HFFc6 (cell line): ENCODE measurements around the gene TMEM161B. TPM values are rescaled to one million over a fixed set of nuclear protein-coding genes. Genes with fewer than 3 reads are reported as not detected.
"Not testable (repeated sequence)": the region's sequence is repeated elsewhere in the genome, so short reads cannot be mapped to it uniquely, and the experiment has no call there.

Experiments used
- DNase-seq: peaks from one replicate; pipeline ENCODE4 v3.0.0-alpha.2; 2018
- H3K27ac Mint-ChIP-seq: 2 replicates; pipeline ENCODE4 v1.8.0; 2020; ENCODE audit warnings: mild to moderate bottlenecking, mixed read lengths
- H3K27me3 Mint-ChIP-seq: 2 replicates; pipeline ENCODE4 v1.8.0; 2021; ENCODE audit warnings: mild to moderate bottlenecking, moderate library complexity, mixed read lengths; ENCODE audit not compliant: insufficient read depth
- H3K36me3 Mint-ChIP-seq: 2 replicates; pipeline ENCODE4 v1.8.0; 2021; ENCODE audit warnings: low read depth, mixed read lengths
- H3K4me1 Mint-ChIP-seq: 2 replicates; pipeline ENCODE4 v1.8.0; 2020; ENCODE audit warnings: low read depth, mixed read lengths
- H3K4me3 Mint-ChIP-seq: 2 replicates; pipeline ENCODE4 v1.8.0; 2020; ENCODE audit warnings: mild to moderate bottlenecking, moderate library complexity, mixed read lengths
- H3K9me3 Mint-ChIP-seq: 2 replicates; pipeline ENCODE4 v1.8.0; 2020; ENCODE audit warnings: mild to moderate bottlenecking, mixed read lengths
- total RNA-seq, 6 experiments: library from RNA; stranded (reverse); fragmentation: NEBNext Ultra II Directional; extraction: Animal tissue kit (Norgen Biotek cat#: 25700); gene quantifications; 2 replicates in 1 of 6; 3 replicates in 5 of 6; pipeline ENCODE4 v1.2.3, GENCODE V29; 2021
- TF ChIP-seq, protein P1 (sequence below): fragments of 200-600 bp; sonication (generic); IDR thresholded peaks from 2 replicates; pipeline ENCODE4 v1.5.0; 2021; ENCODE audit warnings: antibody characterized with exemption, mild to moderate bottlenecking

TMEM161B gene
- total RNA-seq, 6 experiments from 2014 or later = 9.0 to 12.0 (median 9.5) TPM

DNA sequence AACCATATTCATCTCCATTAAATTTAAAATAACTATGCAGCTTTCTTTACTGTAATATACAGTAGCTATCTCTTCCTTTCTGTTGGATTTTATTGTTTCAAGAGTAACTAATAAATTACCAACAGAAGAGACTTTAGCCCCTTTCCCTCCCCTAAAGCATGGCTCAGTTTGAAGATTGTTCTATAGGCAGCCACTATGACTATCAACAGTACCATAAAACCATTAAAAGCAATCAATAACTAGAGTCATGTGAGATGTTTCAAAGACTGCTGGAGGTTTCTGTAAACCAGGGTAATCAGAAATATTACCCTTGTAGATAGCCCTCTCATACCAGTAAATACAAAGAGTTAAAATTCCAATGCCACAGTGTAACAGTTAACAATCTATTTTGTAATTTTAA lies 73.0 kb downstream of the TMEM161B start:
- no peak overlapping the region for H3K27ac Mint-ChIP-seq
- DNase-seq = no peak

DNA sequence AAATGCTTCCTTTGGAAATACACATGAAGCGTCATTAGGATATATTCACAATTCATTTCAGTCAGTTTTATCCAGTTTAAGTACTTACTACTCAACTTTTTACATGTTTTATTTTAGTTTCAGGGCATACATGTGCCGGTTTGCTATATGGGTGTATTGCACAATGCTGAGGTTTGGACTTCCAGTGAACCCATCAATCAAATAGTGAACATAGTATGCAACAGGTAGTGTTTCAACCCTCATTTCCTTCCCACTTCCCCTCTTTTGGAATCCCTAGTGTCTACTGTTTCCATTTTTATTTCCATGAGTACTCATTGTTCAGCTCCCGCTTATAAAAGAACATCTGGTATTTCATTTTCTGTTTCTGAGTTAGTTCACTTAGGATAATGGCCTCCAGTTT lies 74.7 kb downstream of the TMEM161B start:
- Mint-ChIP-seq H3K27ac (no peak overlapping the region), H3K4me1 (no peaks in the 10 kb centered on the region), H3K27me3 (no peaks in the 10 kb centered on the region; the same call in 1 of the 2 replicates)

More for the DNA sequence above, 73.0 kb downstream of the TMEM161B start:
- Mint-ChIP-seq H3K4me1 (no peaks in the 10 kb centered on the region), H3K9me3 (no peaks in the 10 kb centered on the region), H3K36me3 (peaks cover 29% of the 10 kb centered on the region), H3K4me3 (no peak overlapping the region), H3K27me3 (no peaks in the 10 kb centered on the region; the same call in 1 of the 2 replicates)
- TF ChIP-seq, protein P1, sequence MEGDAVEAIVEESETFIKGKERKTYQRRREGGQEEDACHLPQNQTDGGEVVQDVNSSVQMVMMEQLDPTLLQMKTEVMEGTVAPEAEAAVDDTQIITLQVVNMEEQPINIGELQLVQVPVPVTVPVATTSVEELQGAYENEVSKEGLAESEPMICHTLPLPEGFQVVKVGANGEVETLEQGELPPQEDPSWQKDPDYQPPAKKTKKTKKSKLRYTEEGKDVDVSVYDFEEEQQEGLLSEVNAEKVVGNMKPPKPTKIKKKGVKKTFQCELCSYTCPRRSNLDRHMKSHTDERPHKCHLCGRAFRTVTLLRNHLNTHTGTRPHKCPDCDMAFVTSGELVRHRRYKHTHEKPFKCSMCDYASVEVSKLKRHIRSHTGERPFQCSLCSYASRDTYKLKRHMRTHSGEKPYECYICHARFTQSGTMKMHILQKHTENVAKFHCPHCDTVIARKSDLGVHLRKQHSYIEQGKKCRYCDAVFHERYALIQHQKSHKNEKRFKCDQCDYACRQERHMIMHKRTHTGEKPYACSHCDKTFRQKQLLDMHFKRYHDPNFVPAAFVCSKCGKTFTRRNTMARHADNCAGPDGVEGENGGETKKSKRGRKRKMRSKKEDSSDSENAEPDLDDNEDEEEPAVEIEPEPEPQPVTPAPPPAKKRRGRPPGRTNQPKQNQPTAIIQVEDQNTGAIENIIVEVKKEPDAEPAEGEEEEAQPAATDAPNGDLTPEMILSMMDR = no peak

DNA sequence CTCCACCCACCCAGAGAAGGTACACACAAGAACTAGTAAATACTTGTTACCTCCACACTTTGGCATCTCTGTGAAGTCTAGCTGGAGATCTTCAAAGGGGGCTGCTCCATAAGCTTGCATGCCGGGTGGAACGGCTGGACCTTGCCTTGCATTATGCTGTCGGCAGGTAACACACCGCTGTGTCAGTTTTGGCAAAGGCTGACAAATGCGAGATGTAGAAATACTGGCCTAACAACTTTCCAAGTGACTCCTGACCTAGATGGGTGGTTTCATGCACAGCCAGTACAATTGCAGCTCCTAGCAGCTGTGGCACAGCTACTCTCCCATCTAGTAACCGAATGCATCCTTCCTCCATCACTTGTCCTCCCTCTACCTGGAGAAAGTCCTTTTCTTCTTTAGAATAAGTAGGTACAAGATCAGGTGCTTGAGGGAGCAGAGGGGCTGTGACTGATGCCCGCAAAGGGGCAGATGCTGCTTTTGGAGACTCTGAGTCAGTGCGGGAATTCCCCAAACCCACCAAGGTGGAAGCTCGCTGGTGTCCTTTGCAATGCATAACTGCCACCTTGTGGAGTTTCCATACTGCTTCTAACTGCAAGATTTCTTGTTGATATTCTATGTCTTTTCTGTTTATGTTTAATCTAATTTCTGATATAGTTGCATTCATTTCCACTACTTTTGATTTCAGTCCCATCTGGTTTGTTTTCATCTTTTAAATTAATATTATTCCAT lies 78.4 kb downstream of the TMEM161B start:
- DNase-seq = no peak
- H3K9me3 Mint-ChIP-seq = peaks cover 24% of the 10 kb centered on the region
- no peaks in the 10 kb centered on the region for H3K4me1 Mint-ChIP-seq
- H3K27ac Mint-ChIP-seq = no peak overlapping the region
- no peaks in the 10 kb centered on the region for H3K27me3 Mint-ChIP-seq
- peaks cover 57% of the 10 kb centered on the region for H3K36me3 Mint-ChIP-seq
- H3K4me3 Mint-ChIP-seq = no peak overlapping the region
- TF ChIP-seq, protein P1 = no peak

More for the DNA sequence above, 74.7 kb downstream of the TMEM161B start:
- TF ChIP-seq, protein P1 = no peak
- peaks cover 13% of the 10 kb centered on the region for H3K9me3 Mint-ChIP-seq
- H3K4me3 Mint-ChIP-seq = no peak overlapping the region
- H3K36me3 Mint-ChIP-seq = peaks cover 44% of the 10 kb centered on the region
- no peak for DNase-seq

DNA sequence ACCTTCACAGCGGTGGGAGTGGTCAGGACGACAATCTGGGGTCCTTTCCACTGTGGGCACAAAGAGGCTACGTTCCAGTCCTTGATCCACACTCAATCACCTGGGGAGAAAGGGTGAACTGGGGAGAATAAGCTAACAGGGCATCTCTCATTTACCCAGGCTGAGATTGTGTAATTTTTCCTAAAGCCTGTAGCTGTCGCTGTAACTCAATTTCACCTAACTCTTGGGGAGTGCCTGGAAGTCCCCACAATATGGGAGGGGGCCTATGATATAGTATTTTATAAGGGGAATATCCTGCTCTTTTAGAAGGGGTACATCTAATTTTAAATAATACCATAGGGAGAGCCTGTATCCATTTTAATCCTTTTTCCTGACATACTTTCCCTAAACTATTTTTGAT lies 79.2 kb downstream of the TMEM161B start:
- not testable (repeated sequence) for H3K4me3 Mint-ChIP-seq
- peaks cover 57% of the 10 kb centered on the region for H3K36me3 Mint-ChIP-seq

DNA sequence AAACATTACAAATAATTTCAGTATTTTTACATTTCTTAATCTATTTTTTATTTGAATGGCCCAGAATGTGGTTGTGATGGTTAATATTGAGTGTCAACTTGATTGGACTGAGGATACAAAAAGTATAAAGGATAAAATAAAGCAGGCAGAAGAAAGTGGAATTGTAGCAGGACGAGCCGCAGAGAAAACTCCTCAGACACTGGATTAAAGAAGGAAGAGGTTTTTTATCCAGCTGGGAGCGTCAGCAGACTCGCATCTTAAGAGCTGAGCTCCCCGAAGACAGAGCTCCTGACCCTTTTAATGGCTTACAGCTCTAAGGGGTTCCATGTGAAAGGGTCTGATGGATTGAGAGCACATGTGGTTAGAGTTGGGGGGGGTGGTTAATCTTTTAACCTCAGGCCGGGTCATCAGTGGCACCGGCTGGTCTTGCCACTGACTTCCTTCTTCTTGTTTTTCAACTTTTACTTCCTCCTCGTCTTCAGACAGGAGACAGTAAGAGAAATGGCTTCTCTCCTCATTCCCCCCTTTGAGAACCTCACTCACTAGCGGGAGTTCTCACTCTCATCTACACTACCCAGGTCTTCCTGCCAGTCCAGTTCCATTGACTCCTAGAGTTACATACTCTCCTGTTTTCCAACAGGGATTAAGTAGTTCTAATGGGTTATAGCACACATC lies 80.0 kb downstream of the TMEM161B start:
- Mint-ChIP-seq H3K27me3 (no peaks in the 10 kb centered on the region), H3K36me3 (peaks cover 48% of the 10 kb centered on the region), H3K27ac (no peak overlapping the region), H3K9me3 (peaks cover 24% of the 10 kb centered on the region), H3K4me3 (no peak overlapping the region), H3K4me1 (no peaks in the 10 kb centered on the region)
- TF ChIP-seq, protein P1 = no peak
- no peak for DNase-seq

More for the DNA sequence above, 79.2 kb downstream of the TMEM161B start:
- not testable (repeated sequence) for H3K27me3 Mint-ChIP-seq, H3K27ac Mint-ChIP-seq, H3K4me1 Mint-ChIP-seq, DNase-seq
- H3K9me3 Mint-ChIP-seq = peaks cover 24% of the 10 kb centered on the region

DNA sequence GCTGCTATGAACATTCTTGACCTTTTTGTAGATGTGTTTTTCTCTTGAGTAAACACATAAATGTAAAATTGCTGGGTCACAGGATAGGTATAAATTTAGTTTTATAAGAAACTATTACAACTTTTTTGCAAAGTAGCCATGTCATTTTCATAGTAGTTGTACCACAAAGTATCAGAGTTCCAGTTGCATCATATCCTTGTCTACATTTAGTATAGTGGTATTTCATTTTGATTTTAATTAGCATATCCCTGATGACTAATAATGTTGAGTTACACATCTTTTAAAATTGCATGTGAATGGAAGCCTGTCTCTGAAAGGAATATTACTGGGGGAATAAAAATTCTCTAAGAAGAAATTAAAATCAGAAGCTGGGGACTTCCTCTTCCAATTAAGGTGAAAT lies 85.4 kb downstream of the TMEM161B start:
- Mint-ChIP-seq H3K36me3 (peaks cover 13% of the 10 kb centered on the region), H3K27me3 (no peaks in the 10 kb centered on the region), H3K4me3 (no peak overlapping the region), H3K4me1 (no peaks in the 10 kb centered on the region), H3K27ac (no peak overlapping the region), H3K9me3 (peaks cover 5% of the 10 kb centered on the region)
- no peak for DNase-seq
- TF ChIP-seq, protein P1 = no peak

DNA sequence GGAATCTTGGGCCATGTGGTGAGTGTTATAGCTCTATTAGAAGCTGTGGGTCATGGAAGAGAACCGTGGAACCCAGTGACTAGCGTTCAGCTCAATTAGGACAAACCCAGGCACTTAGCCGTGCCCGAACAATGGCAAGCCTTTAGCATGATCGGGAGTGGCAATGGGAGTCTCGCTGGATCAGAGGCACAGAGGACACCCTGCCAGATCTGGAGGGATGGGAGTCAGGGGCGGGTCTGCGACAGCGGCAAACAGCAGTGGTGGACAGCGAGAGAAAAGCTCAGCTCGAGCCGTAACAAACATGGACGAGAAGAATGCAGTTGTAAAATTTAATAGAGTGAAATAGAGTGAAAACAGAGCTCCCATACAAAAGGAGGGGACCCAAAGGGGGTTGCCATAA lies 91.2 kb downstream of the TMEM161B start:
- H3K36me3 Mint-ChIP-seq, H3K27ac Mint-ChIP-seq, H3K4me1 Mint-ChIP-seq, H3K27me3 Mint-ChIP-seq, H3K9me3 Mint-ChIP-seq, DNase-seq, H3K4me3 Mint-ChIP-seq: not testable (repeated sequence)
